NCI-H460 (cell line): ENCODE measurements around the gene NCKAP5. TPM values are rescaled to one million over a fixed set of nuclear protein-coding genes. Genes with fewer than 3 reads are reported as not detected.

Experiments
- DNase-seq: peaks from one replicate; pipeline ENCODE4 v3.0.0-alpha.2; 2016; ENCODE audit warnings: low read depth; ENCODE audit errors: extremely low read depth
- total RNA-seq: library from RNA; depleted of rRNA; stranded (reverse); fragments of >200 nt; shearing (Covaris generic); gene quantifications from 2 replicates; pipeline ENCODE4 v1.2.3, GENCODE V29; 2014

The NCKAP5 gene
- total RNA-seq, 1 experiment from 2014 or later = 10.0 TPM

DNA sequence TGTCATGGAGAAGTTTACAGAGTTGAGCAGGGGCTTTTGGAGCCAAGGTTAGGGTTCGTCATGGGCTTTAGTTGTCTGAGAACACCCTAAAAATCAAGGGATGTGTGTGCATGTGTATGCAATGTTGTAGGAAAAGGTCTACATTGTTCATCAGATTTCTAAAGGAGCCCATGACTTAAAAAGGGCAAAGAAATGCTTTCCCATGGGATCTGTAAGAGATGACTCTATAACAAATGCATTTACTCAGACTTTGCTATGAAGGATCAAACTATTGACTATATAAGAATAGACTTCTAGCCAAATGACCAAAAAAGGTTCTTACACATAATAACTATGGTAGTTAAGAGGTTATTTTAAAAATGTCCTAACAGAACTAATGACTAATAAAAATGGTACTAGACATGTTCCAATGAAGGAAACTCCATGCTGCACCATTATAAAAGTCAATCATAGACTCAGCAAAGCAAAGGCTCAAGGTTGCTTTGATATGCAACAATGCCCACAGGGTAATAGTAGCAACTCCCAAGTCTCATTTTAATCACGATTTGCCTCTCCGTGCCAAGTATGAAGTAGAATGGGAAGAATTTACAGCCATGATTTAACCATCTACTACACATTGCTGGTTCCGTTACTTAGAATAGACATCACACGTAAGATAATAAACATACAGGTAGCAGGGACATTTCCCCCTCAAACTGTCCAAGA is 158.5 kb downstream of the NCKAP5 start:
- DNase-seq = no peak

DNA sequence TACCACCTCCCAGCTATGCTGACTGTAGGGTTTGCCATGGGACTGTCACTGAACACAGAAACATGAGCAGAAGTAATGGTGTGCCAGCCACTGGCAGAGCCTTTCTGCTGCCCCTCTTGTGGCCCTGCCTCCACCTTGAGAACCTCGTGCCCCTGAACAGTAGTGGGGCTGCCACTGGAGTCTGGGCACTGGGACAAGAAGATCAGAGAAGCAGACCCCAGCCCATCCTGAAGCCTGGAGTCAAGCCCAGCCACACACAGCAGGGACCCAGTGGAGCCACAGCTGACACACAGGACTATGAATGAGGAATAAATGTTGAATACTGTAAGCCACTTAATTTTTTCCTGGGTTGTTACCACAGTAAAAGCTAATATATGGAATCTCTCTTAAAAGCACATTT is 159.6 kb downstream of the NCKAP5 start:
- no peak for DNase-seq

DNA sequence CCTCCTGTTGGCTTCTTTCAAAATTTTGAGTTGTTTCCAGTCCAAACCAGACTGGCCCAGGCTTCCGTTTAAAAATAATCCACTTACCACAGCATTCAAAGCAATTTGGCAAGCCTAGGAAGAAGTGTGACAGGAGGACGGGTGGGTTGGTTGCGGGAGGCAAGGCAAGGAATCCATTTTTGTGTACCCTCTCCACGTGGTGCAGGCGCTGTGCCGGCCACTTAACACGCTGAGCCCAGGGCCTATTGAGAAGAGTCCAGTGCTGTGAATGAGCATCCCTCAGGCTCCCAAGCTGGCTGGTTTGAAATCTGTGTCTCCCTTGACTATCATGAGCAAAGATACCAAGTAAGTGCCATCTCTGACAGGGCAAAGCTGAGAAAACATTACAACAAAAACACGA is 160.9 kb downstream of the NCKAP5 start:
- no peak for DNase-seq

GRCh38 chr2:133405252-133405651 is 163.0 kb downstream of the NCKAP5 start:
- no peak for DNase-seq

- no peak for DNase-seq
These were observed 167.9 kb downstream of the NCKAP5 start for GRCh38 chr2:133400411-133400810.

- DNase-seq = no peak
These were observed 174.4 kb downstream of the NCKAP5 start for GRCh38 chr2:133393895-133394294.

- no peak for DNase-seq
These were observed 178.1 kb downstream of the NCKAP5 start for GRCh38 chr2:133390156-133390555.

GRCh38 chr2:133389569-133389968 is 178.7 kb downstream of the NCKAP5 start:
- DNase-seq = no peak

DNA sequence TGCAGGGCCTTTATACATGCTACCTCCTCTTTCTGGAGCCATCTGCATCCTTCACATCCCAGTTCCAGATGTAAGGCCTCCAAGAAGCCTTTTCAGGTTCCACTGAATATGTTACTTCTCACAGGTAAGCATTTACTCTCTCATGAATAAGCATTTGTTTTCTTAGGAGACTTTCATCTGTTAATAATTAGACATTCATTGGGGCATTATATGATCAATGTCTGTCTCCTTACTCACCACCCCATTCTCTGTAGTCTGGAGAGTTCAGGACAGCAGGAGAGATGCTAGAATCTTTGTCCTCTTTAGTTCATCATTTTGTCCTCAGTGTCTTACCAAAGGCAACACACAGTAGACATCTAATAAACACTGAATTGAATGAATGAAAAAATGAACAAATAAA is 185.7 kb downstream of the NCKAP5 start:
- DNase-seq = no peak

- no peak for DNase-seq
These were observed 187.3 kb downstream of the NCKAP5 start for GRCh38 chr2:133380991-133381390.

- DNase-seq = no peak
These were observed 189.2 kb downstream of the NCKAP5 start for GRCh38 chr2:133378928-133379549.

GRCh38 chr2:133378386-133378785 is 189.9 kb downstream of the NCKAP5 start:
- no peak for DNase-seq

GRCh38 chr2:133377599-133377998 is 190.7 kb downstream of the NCKAP5 start:
- no peak for DNase-seq

GRCh38 chr2:133377021-133377481 is 191.2 kb downstream of the NCKAP5 start:
- no peak for DNase-seq

- DNase-seq = no peak
These were observed 193.5 kb downstream of the NCKAP5 start for GRCh38 chr2:133374781-133375180.

DNA sequence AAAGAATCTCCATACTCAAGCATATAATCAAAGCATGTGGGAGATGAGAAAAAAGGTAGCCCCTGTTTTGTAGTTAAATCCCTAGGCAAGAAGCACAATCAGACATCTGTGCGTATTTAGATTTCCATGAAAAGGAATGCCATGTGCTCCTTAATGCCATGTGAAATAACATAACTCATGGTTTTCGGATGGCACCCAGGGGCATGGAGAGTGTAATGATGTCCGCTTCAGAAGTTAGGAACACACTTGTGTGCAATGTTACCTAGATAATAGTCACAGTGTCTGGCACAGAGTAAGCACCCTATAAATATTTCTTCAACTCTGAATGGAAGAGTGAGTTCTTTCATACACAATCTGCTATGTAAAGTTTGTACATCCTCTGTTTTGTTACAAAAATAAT is 197.0 kb downstream of the NCKAP5 start:
- no peak for DNase-seq

- no peak for DNase-seq
These were observed 198.2 kb downstream of the NCKAP5 start for GRCh38 chr2:133369901-133370658.

DNA sequence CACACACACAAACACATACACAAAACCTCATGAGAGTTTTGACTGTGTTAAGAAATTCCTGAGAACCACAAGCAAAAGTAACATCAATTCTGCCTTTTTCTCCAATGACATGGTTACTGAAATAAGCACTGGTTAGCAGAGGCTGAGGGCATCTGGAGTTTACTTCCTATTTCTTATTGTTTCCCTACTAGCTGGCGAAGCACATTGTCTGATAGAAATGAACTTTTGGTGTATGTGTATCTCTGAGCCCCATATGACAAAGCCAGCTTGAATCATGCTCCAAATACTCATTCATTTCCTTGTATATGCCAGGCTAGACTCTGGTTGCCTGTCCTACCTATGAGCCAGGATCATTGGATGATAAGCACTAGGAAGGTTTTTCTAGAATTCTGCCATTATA is 203.1 kb downstream of the NCKAP5 start:
- DNase-seq = no peak

DNA sequence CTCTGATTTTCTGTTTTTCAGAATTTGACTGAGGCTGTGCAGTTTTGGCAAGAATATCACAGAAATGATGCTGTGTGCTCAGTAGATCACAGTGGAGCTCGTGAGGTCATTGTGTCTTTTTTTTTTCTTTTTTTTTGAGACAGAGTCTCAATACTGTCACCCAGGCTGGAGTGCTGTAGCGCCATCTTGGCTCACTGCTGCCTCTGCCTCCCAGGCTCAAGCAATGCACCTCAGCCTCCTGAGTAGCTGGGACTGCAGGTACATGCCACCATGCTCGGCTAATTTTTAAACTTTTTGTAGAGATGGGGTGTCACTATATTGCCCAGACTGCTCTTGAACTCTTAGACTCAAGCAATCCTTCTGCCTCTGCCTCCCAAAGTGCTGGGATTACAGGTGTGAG is 203.6 kb downstream of the NCKAP5 start:
- no peak for DNase-seq

DNA sequence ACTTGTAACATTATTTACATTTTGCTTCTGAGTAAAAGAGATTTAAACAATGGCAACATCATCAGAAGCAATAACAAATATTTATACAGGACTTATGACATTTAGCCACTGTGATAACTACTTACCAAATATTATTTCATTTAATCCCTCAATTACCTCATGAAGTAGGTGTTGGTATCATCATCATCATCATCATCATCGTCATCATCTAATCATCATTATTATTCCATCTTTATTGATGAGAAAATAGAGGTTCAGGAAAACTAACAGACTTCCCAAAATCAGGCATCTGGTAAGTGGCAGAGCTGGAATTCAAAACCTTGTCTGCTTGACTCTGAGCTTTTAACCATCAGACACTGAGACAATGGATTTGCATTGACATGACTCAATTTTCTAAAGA is 204.4 kb downstream of the NCKAP5 start:
- DNase-seq = no peak

DNA sequence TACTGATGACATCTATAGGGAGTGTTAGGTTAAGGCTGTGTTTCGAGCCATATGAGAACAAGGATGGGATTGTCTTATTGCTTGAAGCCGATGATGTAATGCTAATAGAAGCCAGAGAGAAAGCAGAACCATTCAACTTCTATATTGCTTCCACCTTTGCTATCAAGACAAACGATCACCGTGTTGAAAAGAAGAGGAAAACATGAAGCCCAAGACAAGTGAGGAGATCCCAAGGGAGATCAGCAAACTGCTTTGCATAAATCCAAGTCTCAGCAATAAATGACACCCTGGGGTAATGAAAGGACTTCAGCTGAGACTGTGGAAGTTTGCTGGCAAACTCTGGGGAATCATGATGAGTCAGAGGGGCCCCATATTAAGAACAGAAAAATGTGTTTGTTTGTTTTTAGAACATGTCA is 206.2 kb downstream of the NCKAP5 start:
- DNase-seq = peak; percentile 63

GRCh38 chr2:133360882-133361281 is 207.4 kb downstream of the NCKAP5 start:
- no peak for DNase-seq
